HEK293 (cell line): ENCODE measurements around the gene MAGI2.

ENCODE experiments used
- CTCF ChIA-PET: fragments of 350-600 bp; formaldehyde crosslinking; extraction: SDS; loops from one replicate; lab custom pipeline; 2021; ENCODE audit warnings: antibody characterized with exemption; lab: Yijun Ruan, JAX
- POLR2A ChIA-PET: fragments of 300-600 bp; formaldehyde crosslinking; extraction: SDS; loops from one replicate; lab custom pipeline; 2020; ENCODE audit warnings: antibody characterized with exemption, inconsistent platforms; lab: Yijun Ruan, JAX
- H3K27ac ChIP-seq: fragments of 200-500 bp; sonication (Bioruptor generic); 2 replicates; pipeline ENCODE4 v1.5.1; 2014; ENCODE audit warnings: low read depth, low read length, control low read depth, inconsistent platforms; ENCODE audit errors: extremely low read depth
- H3K36me3 ChIP-seq, 2 experiments: fragments of 200-500 bp in 1 of 2; sonication (Bioruptor generic) in 1 of 2; 1 replicate in 1 of 2; 2 replicates in 1 of 2; pipeline ENCODE4 v1.5.1; 2014 to 2017; ENCODE audit warnings: inconsistent platforms in 2 of 2, low read length in 2 of 2; ENCODE audit not compliant: control insufficient read depth in 2 of 2, insufficient read depth in 1 of 2
- H3K4me1 ChIP-seq: fragments of 200-500 bp; sonication (Bioruptor generic); 2 replicates; pipeline ENCODE4 v1.5.1; 2014; ENCODE audit warnings: mild to moderate bottlenecking, low read length, inconsistent platforms; ENCODE audit not compliant: control insufficient read depth, insufficient read depth
- H3K4me3 ChIP-seq: 2 replicates; pipeline ENCODE4 v1.5.1; 2011; ENCODE audit warnings: low read depth, mild to moderate bottlenecking, control low read depth, low read length, moderate library complexity
- H3K9me3 ChIP-seq: fragments of 200-500 bp; sonication (Bioruptor generic); 2 replicates; pipeline ENCODE4 v1.5.1; 2014; ENCODE audit warnings: low read depth, low read length, inconsistent platforms; ENCODE audit not compliant: control insufficient read depth, insufficient read depth
- HIC1 ChIP-seq: fragments of 450-650 bp; formaldehyde crosslinking; IDR thresholded peaks from 2 replicates; pipeline ENCODE4 v1.5.1; 2016; ENCODE audit warnings: missing biosample characterization, missing genetic modification characterization
- HOXC10 ChIP-seq: sonication (generic); formaldehyde crosslinking; IDR thresholded peaks from 2 replicates; pipeline ENCODE4 v1.8.1; 2023; ENCODE audit warnings: mild to moderate bottlenecking, missing genetic modification reagents
- KLF16 ChIP-seq: fragments of 450-650 bp; formaldehyde crosslinking; IDR thresholded peaks from 2 replicates; pipeline ENCODE4 v1.5.1; 2017; ENCODE audit warnings: missing biosample characterization, missing genetic modification characterization
- MEIS1 ChIP-seq: sonication (generic); formaldehyde crosslinking; IDR thresholded peaks from 2 replicates; pipeline ENCODE4 v1.8.1; 2022; ENCODE audit warnings: missing genetic modification reagents, mild to moderate bottlenecking, borderline replicate concordance
- SETDB1 ChIP-seq: IDR thresholded peaks from one replicate; pipeline ENCODE4 v1.6.1; 2017; ENCODE audit warnings: mild to moderate bottlenecking, low read length, moderate library complexity, mixed read lengths; ENCODE audit not compliant: insufficient read length
- TRIM28 ChIP-seq: IDR thresholded peaks from 2 replicates; pipeline ENCODE4 v1.6.1; 2011; ENCODE audit warnings: low read length, control low read depth, borderline replicate concordance
- ZNF23 ChIP-seq: fragments of 450-650 bp; formaldehyde crosslinking; IDR thresholded peaks from 2 replicates; pipeline ENCODE4 v1.5.1; 2016; ENCODE audit warnings: missing biosample characterization, missing genetic modification characterization, borderline replicate concordance
- ZNF248 ChIP-seq: fragments of 450-650 bp; formaldehyde crosslinking; IDR thresholded peaks from 2 replicates; pipeline ENCODE4 v1.5.1; 2017; ENCODE audit warnings: missing biosample characterization, missing genetic modification characterization
- ZNF292 ChIP-seq: fragments of 450-650 bp; formaldehyde crosslinking; IDR thresholded peaks from 2 replicates; pipeline ENCODE4 v1.5.1; 2016; ENCODE audit warnings: low read depth, missing biosample characterization, missing genetic modification characterization, borderline replicate concordance
- ZNF366 ChIP-seq: fragments of 450-650 bp; formaldehyde crosslinking; conservative IDR thresholded peaks from 2 replicates; pipeline ENCODE4 v1.5.1; 2016; ENCODE audit warnings: missing biosample characterization, missing genetic modification characterization
- ZNF398 ChIP-seq: fragments of 450-650 bp; formaldehyde crosslinking; IDR thresholded peaks from 2 replicates; pipeline ENCODE4 v1.5.1; 2017; ENCODE audit warnings: missing biosample characterization, missing genetic modification characterization
- ZNF423 ChIP-seq: fragments of 450-650 bp; formaldehyde crosslinking; IDR thresholded peaks from 2 replicates; pipeline ENCODE4 v1.5.1; 2016; ENCODE audit warnings: missing biosample characterization, missing genetic modification characterization
- ZNF449 ChIP-seq: fragments of 450-650 bp; formaldehyde crosslinking; IDR thresholded peaks from 2 replicates; pipeline ENCODE4 v1.5.1; 2017; ENCODE audit warnings: missing biosample characterization, mild to moderate bottlenecking, missing genetic modification characterization, moderate library complexity
- ZNF561 ChIP-seq: fragments of 450-650 bp; IDR thresholded peaks from 2 replicates; pipeline ENCODE4 v1.5.1; 2018; ENCODE audit warnings: missing biosample characterization, missing genetic modification characterization, borderline replicate concordance
- ZNF629 ChIP-seq: fragments of 450-650 bp; formaldehyde crosslinking; IDR thresholded peaks from 2 replicates; pipeline ENCODE4 v1.5.1; 2017; ENCODE audit warnings: missing biosample characterization, missing genetic modification characterization
- ZNF664 ChIP-seq: fragments of 450-650 bp; formaldehyde crosslinking; IDR thresholded peaks from 2 replicates; pipeline ENCODE4 v1.5.1; 2016; ENCODE audit warnings: missing biosample characterization, missing genetic modification characterization
- ZNF768 ChIP-seq: fragments of 450-650 bp; formaldehyde crosslinking; IDR thresholded peaks from 2 replicates; pipeline ENCODE4 v1.5.1; 2018; ENCODE audit warnings: missing biosample characterization, mild to moderate bottlenecking, missing genetic modification characterization
- TF ChIP-seq, protein P1 (sequence below): fragments of 450-650 bp; formaldehyde crosslinking; IDR thresholded peaks from 2 replicates; pipeline ENCODE4 v1.5.1; 2016; ENCODE audit warnings: missing biosample characterization, missing genetic modification characterization

MAGI2 gene

GRCh38 chr7:78170815-78171214 lies 1282.7 kb downstream of the MAGI2 start (continued):
- TF ChIP-seq ZNF561 (tag by site-specific recombination) (no peak), ZNF423 (no peak), ZNF664 (tag by site-specific recombination) (no peak), SETDB1 (no peak), HIC1 (tag by site-specific recombination) (no peak), KLF16 (no peak), ZNF23 (tag by site-specific recombination) (no peak), ZNF449 (tag by site-specific recombination) (no peak)

DNA sequence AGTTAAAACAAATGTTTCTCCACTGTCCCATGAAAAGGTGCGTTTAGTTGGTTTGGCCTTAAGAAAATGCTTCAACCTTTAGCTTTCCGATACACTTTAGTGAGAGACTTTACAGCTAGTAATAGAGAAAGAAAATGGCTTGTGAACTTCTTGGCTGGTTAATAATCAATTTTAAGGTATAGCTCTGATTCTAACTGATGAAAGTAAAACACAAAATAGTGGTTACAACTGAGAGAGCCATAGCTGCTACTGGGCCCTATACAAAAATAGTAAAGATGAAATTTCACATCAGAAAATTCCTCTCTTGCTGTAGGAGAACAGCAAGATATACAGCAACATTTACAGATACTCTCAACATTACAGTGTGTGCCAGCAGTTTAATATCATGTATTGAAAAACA lies 1283.5 kb downstream of the MAGI2 start:
- H3K4me3 ChIP-seq, result no peak overlapping the region
- TF ChIP-seq HOXC10, result no peak
- no peak for TF ChIP-seq ZNF366 (tag by site-specific recombination)
- TF ChIP-seq ZNF398, result no peak
- no peak for TF ChIP-seq ZNF248 (tag by site-specific recombination)
- TF ChIP-seq ZNF768 (tag by site-specific recombination), result no peak
- TF ChIP-seq MEIS1 (CRISPR knock-in tag), result no peak
- no peak for TF ChIP-seq TRIM28
- no peak for TF ChIP-seq ZNF292
- TF ChIP-seq, protein P1, sequence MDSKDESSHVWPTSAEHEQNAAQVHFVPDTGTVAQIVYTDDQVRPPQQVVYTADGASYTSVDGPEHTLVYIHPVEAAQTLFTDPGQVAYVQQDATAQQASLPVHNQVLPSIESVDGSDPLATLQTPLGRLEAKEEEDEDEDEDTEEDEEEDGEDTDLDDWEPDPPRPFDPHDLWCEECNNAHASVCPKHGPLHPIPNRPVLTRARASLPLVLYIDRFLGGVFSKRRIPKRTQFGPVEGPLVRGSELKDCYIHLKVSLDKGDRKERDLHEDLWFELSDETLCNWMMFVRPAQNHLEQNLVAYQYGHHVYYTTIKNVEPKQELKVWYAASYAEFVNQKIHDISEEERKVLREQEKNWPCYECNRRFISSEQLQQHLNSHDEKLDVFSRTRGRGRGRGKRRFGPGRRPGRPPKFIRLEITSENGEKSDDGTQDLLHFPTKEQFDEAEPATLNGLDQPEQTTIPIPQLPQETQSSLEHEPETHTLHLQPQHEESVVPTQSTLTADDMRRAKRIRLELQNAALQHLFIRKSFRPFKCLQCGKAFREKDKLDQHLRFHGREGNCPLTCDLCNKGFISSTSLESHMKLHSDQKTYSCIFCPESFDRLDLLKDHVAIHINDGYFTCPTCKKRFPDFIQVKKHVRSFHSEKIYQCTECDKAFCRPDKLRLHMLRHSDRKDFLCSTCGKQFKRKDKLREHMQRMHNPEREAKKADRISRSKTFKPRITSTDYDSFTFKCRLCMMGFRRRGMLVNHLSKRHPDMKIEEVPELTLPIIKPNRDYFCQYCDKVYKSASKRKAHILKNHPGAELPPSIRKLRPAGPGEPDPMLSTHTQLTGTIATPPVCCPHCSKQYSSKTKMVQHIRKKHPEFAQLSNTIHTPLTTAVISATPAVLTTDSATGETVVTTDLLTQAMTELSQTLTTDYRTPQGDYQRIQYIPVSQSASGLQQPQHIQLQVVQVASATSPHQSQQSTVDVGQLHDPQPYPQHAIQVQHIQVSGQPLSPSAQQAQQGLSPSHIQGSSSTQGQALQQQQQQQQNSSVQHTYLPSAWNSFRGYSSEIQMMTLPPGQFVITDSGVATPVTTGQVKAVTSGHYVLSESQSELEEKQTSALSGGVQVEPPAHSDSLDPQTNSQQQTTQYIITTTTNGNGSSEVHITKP (tag by site-specific recombination), result no peak
- no peak for TF ChIP-seq ZNF629 (tag by site-specific recombination)
- no peaks in the 10 kb centered on the region for H3K36me3 ChIP-seq
- peaks cover 2% of the 10 kb centered on the region; the same call in 1 of the 2 replicates for H3K4me1 ChIP-seq
- POLR2A ChIA-PET, result no interaction called here
- no peaks in the 10 kb centered on the region for H3K9me3 ChIP-seq
- no peak overlapping the region for H3K27ac ChIP-seq
- CTCF ChIA-PET, result interaction anchor here (1.0 kb wide), 1 partner anchor 37 kb away, joined by 4 read pairs; no protein-coding TSS in a partner anchor
